ENCODE measurements around the gene MKS1. TPM values are rescaled to one million over a fixed set of nuclear protein-coding genes. Genes with fewer than 3 reads are reported as not detected.

Gene MKS1
- total RNA-seq, 2 experiments from 2014 or later: 4.6 to 6.4 TPM

GRCh38 chr17:58215685-58216084 lies 3.4 kb downstream of the MKS1 start:
- DNase-seq (no peak), ATAC-seq (ENCODE audit: poor library complexity) (no peak)
- H3K4me1 ChIP-seq (ENCODE audit: insufficient read depth, low read length): peaks cover 16% of the 10 kb centered on the region
- H3K4me3 ChIP-seq (ENCODE audit: low read length): no peak overlapping the region
- Mint-ChIP-seq H3K9me3 (no peaks in the 10 kb centered on the region), H3K27me3 (no peaks in the 10 kb centered on the region), H3K27ac (no peak overlapping the region), H3K4me3 (no peak overlapping the region), H3K36me3 (ENCODE audit: low read depth) (peaks cover 62% of the 10 kb centered on the region), H3K4me1 (ENCODE audit: low read depth) (peaks cover 18% of the 10 kb centered on the region)
- POLR2A ChIA-PET: no interaction called here
- H3K27me3 ChIP-seq (ENCODE audit: control insufficient read depth in 1 of 2, insufficient read depth in 2 of 2, low read length in 2 of 2): no peaks in the 10 kb centered on the region
- TF ChIP-seq CTCF (IDR thresholded peaks at IDR 0.05): no peak
- CTCF ChIA-PET: no interaction called here
- H3K9me3 ChIP-seq (ENCODE audit: control insufficient read depth in 1 of 2, insufficient read depth in 1 of 2, low read length in 2 of 2): no peaks in the 10 kb centered on the region
- peaks cover 14% of the 10 kb centered on the region for H3K36me3 ChIP-seq (ENCODE audit: insufficient read depth, low read length)
- intact Hi-C loops (cut with DNase I, micrococcal nuclease): loop anchor here in 1 of 2 experiments (5.0 kb wide), 6 partner anchors 43 to 892 kb away; partner anchors contain the start of genes MRPS23, SRSF1 and TRIM37
- no peak overlapping the region for H3K27ac ChIP-seq (ENCODE audit: low read depth in 1 of 2, low read length in 2 of 2)

GRCh38 chr17:58210922-58211321 lies 8.1 kb downstream of the MKS1 start:
- Mint-ChIP-seq H3K4me3 (no peak overlapping the region), H3K27ac (no peak overlapping the region), H3K27me3 (no peaks in the 10 kb centered on the region), H3K9me3 (no peaks in the 10 kb centered on the region), H3K4me1 (ENCODE audit: low read depth) (no peaks in the 10 kb centered on the region), H3K36me3 (ENCODE audit: low read depth) (peaks cover 79% of the 10 kb centered on the region)
- TF ChIP-seq CTCF (IDR thresholded peaks at IDR 0.05): no peak
- DNase-seq (no peak), ATAC-seq (ENCODE audit: poor library complexity) (no peak)
- Histone ChIP-seq H3K4me3 (ENCODE audit: low read length) (no peak overlapping the region), H3K36me3 (ENCODE audit: insufficient read depth, low read length) (peaks cover 34% of the 10 kb centered on the region), H3K27me3 (ENCODE audit: control insufficient read depth in 1 of 2, insufficient read depth in 2 of 2, low read length in 2 of 2) (no peaks in the 10 kb centered on the region), H3K4me1 (ENCODE audit: insufficient read depth, low read length) (no peaks in the 10 kb centered on the region), H3K27ac (ENCODE audit: low read depth in 1 of 2, low read length in 2 of 2) (no peak overlapping the region), H3K9me3 (ENCODE audit: control insufficient read depth in 1 of 2, insufficient read depth in 1 of 2, low read length in 2 of 2) (no peaks in the 10 kb centered on the region)
- intact Hi-C loops (cut with DNase I, micrococcal nuclease): no loop called here
- CTCF ChIA-PET: no interaction called here
- POLR2A ChIA-PET: no interaction called here

- POLR2A ChIA-PET: no interaction called here
- ATAC-seq (ENCODE audit: poor library complexity) (no peak), DNase-seq (no peak)
- no peak for TF ChIP-seq CTCF (IDR thresholded peaks at IDR 0.05)
- H3K27me3 Mint-ChIP-seq: no peaks in the 10 kb centered on the region
- intact Hi-C loops (cut with DNase I, micrococcal nuclease): no loop called here
- Histone ChIP-seq H3K4me1 (ENCODE audit: insufficient read depth, low read length) (no peaks in the 10 kb centered on the region), H3K27me3 (ENCODE audit: control insufficient read depth in 1 of 2, insufficient read depth in 2 of 2, low read length in 2 of 2) (no peaks in the 10 kb centered on the region), H3K27ac (ENCODE audit: low read depth in 1 of 2, low read length in 2 of 2) (no peak overlapping the region), H3K4me3 (ENCODE audit: low read length) (no peak overlapping the region), H3K36me3 (ENCODE audit: insufficient read depth, low read length) (peaks cover 34% of the 10 kb centered on the region), H3K9me3 (ENCODE audit: control insufficient read depth in 1 of 2, insufficient read depth in 1 of 2, low read length in 2 of 2) (no peaks in the 10 kb centered on the region)
- H3K27ac Mint-ChIP-seq: no peak overlapping the region
- no peaks in the 10 kb centered on the region for H3K9me3 Mint-ChIP-seq
- peaks cover 67% of the 10 kb centered on the region for H3K36me3 Mint-ChIP-seq (ENCODE audit: low read depth)
- H3K4me3 Mint-ChIP-seq: no peak overlapping the region
- CTCF ChIA-PET: no interaction called here
- no peaks in the 10 kb centered on the region for H3K4me1 Mint-ChIP-seq (ENCODE audit: low read depth)
Measured at GRCh38 chr17:58208344-58208743, 10.7 kb downstream of the MKS1 start.
